Activated T-helper 1 cell treated with Interleukin-2 at 50 U/mL for 16 hours (primary cell): ENCODE data around the gene PSMD12.
A peak's percentile ranks its signal among the peaks of the same experiment; 100 is the strongest.

Experiments used
- DNase-seq: peaks from one replicate; pipeline ENCODE4 v3.0.0-alpha.2; 2020; ENCODE audit warnings: low read depth

Gene PSMD12

DNA sequence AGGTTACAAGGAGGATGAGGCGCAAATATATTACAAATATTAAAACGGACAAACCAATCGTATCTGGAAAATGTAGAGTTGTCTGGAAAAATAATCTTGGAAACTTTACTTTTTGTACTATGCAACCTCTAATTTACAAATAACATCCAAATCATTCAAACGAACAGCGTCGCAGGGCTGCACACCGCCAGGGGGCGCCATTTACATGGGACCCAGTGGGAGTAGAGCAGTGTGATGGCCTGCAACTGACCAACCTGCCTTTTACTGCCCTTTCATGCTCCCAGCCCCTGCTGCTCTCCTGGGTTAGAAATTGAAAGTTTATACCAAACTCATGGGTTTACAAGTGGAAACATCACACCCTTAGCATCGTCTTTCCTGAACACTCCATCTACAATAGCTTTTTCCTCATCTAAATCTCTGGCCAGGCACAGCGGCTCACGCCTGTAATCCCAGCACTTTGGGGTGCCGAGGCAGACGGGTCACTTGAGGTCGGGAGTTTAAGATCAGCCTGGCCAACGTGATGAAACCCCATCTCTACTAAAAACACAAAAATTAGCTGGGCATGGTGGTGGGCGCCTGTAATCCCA is 20.7 kb upstream of the PSMD12 start:
- peak; percentile 47 for DNase-seq

DNA sequence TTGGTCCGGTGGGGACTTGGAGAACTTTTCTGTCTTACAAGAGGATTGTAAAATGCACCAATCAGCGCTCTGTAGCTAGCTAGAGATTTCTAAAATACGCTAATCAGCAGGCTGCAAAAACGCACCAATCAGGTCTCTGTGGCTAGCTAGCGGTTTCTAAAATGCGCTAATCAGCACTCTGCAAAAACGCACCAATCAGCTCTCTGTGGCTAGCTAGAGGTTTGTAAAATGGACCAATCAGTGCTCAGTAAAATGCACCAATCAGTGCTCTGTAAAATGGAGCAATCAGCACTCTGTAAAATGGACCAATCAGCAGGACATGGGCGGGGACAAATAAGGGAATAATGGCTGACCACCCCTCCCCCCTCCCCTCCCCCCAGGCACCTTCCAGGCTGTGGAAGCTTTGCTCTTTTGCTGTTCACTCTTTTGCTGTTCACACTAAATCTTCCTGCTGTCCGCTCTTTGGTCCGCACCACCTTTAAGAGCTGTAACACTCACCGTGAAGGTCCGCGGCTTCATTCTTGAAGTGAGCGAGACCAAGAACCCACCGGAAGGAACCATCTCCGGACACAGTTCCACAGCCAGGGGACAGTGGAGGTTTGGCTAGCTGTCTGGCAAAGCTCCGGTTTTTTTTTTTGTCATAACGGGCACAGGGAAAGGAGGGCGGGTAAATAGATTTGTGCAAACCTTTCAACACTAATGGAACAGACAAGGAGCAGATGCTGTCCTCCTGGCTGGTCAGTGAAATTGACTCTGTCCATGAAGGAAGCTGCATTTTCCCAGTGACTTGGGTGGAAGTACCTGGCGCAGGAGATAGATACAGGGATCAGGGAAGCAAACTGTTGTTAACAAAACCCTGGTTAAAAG is 19.0 kb upstream of the PSMD12 start:
- no peak for DNase-seq

DNA sequence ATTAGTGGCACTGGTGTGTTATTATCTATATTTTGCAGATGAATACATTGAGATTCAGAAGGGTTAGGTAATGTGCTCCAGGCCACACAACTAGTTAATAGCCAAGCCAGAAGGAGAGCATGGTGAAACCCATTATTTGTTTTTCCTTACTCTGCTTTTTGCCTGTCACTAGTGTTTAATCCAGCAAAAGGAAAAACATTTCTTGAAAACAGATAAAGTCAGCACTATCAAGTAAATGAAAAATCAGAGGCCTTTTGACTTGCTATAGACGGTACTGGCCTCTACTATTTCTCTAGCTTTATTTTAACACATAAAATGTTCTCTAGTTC is 15.5 kb upstream of the PSMD12 start:
- no peak for DNase-seq

DNA sequence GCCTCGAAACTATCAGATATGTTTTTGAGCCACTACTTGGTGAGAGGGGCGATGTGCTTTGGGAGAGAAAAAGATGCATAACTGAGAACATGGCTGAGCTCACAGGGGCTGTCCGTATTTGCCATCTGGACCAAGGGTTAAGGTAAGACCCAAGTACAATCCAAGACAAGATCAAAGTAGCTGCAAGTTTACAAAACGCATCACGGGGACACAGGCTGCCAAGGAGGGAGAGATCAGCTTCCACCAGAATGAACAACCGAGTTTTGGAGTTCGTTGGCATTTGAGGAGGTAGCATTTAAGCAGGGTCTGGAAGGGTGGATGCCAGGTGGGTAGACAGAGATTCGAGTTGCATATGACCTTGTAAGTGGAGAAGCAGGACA is 12.9 kb upstream of the PSMD12 start:
- no peak for DNase-seq

DNA sequence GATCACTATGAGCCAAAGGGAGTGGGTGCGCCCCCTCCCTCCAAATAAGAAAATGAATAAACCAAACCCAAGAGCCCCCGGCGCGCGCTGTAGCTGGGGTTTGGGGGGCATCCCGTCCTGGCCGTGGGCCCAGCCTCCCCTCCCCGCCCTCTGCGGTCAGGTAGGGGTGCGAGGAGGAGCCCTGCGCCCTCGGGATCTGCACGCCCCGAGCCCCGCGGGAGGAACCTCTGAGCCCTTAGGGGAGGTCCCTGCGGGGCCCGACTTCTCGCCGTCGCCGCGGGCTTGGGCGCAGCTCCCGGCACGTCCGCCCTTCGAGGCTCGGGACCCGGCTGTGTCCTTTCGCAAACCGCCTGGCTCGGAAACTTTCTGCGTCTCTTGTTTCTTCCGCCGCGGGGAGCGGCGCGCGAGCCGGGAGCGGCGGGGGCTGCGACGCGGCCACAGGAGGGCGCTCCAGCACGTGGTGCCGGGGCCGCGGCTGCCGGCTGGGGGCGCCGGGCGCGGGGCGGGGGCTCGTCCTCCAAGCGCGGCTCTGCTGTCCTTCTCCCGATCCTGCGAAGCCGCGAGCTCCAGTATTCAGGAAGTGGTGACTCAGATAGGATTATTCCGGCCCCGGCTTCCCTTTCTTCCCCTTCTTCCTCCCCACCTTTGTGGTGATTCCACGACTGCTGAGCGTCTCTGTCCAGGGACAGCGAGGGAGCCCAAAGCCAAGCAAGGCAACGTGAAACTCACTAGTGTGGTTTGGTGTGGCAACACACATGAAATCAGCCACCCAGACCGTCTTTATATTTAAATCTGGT is 12.3 kb upstream of the PSMD12 start:
- DNase-seq, result peak; percentile 74

DNA sequence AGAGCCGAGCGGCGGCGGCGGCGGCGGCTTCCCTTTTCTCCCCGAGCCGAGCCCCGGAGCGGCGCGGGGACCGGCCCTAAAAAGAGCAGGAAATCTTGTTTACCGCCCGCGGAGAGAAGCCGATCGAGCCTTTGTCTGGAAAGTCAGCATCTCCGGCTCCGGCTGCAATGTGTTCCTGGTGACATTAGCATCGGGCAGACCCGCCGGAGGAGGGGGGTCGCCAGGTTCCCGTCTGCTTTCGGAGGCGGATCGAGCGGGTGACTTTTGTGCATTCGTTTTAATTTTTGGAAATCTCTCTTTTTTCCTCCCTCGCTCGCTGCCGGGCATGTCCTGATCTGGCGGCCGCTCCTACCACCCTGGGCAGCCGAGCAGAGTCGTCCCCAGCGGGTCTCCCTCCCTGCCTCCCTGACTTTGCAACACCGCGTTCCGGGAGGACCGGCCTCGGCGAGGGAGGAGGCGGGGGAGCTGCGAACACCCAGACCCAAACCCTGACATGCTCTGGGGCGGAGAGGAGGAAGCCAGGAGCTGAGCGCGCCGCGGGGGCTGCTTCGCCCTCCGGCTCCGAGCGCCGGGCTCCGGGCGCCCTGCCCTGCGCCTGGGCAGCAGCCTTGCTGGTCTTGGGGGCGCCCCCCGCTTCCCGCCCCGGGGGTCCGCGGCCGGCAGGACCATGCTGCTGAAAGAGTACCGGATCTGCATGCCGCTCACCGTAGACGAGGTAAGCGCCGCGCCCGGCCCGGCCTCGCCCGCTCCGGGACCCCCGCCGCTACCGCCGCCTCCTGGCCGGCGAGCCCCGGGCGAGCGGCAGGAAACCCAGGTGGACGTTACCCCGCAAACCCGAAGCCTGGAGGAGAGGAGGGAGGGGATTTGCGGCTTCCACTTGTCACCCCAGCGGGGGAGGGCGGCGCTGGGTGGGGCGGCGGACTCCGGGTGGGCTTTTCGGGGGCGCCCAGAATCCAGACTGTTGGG is 11.4 kb upstream of the PSMD12 start:
- DNase-seq, result peak; percentile 39

DNA sequence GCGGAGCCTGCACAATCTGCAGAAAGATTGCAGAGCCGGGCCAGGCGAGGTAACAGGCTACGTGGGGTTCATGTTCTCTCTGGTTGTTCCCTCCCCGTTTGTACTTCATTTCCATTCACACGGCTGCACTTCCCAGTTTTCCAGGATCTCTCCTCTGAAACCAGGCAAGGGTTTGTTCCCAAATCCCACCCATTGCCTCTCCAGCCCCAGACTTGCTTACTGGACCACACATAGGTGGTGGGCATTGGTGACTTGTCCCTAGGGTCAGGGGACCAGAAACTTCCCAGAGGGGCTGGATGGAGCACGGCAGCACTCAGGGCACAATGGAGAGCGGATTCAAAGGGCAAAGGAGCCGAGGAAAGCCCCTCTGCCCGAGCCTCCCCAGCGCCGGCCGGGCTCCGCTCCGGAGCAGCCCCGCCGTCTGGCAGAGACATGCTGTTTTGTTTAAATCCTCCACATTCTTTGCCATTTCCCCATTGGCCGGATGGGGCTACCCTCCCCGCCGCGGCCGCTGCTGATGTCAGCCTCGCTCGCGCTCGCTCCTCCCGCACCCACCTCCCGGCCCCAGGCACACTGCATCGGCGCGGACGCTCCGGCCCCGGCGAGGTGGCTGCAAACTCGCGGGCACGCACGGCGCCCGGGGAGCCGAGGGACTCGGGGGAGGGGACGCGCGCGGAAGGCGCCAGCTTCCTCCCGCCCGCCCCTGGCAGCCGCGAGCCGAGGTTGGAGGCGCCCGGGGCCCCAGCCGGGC is 10.5 kb upstream of the PSMD12 start, which contains the start of gene PITPNC1:
Gene PITPNC1 (plus strand): TSS at position 545 of the 751 bp plus-strand sequence.
- peak; percentile 79 for DNase-seq

DNA sequence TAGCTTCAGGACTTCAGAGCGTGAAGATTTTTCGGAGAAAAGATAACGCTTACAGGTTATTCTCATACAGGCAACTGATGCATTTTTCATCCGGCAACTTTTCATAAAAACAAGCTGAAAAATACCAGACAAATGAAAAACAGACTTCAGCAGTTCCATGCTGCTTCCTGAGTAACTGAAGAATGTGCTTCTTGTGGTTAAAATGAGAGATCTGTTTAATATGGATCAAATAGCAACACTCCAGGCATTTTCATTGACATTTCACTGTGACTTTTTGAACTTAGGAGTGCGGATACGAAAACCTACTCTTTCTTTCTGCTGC is 10.0 kb upstream of the PSMD12 start:
- no peak for DNase-seq

DNA sequence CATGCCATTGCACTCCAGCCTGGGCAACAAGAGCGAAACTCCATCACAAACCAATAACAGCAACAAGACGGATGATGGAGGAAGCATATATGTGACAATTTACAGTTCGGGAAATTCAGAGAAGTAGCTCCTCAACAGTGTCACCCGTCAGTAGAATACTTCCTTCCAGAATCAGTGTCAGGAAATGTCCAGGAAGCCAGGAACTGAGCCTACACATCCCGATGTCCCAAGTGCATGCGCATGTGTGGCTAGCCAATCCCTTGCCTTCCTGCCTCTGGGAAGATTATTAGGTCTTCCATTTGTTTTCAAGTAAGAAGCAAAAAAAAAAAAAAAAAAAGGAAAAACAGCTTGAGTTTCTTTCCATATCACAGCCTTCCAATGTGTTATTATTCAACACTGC is 9.3 kb upstream of the PSMD12 start:
- DNase-seq, result no peak

DNA sequence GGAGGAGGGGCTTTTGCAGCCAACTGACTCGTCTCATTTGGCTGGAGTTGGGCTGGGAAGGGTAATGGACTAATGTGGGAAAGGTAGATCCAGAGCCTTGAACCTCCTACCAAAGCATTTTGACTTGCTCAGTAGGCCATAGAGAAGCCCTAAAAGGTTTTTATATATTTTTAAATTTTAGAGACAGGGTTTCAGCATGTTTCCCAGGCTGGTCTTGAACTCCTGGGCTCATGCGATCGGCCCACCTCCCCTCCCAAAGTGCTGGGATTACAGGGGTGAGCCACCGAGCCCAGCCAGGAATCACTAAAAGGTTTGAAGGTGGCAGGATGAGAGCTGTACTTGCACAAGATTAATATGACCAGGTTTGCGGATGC is 8.7 kb upstream of the PSMD12 start:
- no peak for DNase-seq

DNA sequence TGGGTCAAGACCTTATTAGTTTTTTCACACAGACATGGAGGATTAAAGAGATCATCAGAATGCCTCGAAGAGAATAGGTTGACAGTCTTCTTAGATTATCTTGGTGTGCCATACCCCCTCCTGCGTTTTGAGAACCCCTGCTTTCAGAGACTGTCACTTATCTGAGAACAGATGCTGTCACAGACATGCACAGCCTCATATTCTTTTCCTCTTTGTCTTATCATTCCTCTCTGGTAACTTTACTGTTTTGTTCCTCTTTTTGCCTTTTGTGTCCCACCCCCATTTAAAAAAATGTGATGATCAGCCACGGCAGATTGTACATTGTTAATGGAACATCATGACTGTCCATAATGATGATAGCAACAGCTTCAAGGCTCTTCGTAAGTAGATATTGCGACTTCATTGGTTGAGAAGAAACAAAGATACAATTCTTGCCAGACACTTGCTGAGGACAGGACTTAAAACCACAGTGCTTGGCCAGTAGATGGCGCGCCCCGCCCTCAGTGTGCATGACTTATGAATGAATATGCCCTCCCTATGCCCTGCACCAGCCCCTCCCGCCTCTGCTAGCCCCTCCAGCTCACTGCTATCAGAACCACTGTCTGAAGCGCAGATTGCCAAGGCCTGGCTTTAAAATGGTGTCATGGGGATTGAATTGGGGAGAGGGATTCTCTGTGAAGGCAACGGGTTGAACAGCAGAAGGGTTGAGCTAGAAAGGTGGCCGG is 8.1 kb upstream of the PSMD12 start:
- DNase-seq, result peak; percentile 76

DNA sequence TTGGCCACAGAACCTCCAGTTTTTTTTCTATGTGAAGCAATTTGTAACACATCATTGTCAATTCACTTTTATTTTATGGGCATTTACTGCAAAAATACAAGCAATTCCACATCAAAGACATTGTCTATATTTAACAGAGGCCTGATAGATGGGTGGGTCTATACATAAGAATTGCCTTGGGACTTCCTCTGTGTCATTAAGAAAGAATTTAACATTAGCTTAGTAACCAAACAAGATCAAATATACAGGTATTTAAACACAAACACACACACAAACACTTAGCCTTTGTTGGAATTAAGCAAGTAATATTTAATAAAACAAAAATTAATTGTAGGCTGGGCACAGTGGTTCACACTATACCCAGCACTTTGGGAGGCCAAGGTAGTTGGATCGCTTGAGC is 6.4 kb upstream of the PSMD12 start:
- no peak for DNase-seq

DNA sequence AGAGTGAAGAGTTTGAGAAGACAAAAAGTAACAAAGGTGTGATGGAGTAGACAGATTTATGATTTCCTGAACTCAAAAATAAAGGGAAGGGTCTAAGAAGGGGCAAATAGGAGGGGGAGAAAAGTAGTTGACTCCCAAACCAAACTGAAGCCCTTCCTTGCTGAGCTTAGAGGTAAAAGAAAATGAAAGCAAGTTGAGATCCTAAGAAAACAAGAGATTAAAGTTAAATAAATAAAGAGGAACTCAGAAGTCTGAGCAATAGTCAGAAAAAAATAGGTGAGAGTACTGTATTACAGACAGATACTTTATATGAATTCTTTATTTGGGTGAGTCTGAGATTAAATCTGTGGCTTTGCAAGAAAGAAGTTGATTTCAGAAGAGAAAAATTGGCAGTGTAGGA is 3.3 kb upstream of the PSMD12 start:
- no peak for DNase-seq

DNA sequence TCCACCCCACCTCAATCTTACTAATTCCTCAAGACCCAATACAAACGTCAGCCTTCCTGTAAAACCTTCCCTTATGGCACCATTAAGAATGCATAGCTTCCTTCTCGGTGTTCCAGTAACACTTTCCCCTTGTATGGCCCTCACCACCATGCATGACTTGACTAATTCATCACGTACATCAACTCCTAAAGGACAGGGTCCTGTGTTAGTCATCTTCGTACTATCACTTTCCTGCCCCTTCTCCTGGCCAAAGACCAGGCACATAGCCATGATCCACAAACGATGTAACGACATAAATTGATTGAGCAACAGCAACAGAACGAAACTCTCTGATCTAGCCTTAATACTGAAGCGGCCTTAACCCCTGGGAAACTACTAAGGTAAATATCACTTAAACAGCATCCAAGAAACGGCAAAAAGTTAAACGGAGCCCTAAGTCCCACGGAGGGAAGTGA is 612 bp downstream of the PSMD12 start:
- no peak for DNase-seq

DNA sequence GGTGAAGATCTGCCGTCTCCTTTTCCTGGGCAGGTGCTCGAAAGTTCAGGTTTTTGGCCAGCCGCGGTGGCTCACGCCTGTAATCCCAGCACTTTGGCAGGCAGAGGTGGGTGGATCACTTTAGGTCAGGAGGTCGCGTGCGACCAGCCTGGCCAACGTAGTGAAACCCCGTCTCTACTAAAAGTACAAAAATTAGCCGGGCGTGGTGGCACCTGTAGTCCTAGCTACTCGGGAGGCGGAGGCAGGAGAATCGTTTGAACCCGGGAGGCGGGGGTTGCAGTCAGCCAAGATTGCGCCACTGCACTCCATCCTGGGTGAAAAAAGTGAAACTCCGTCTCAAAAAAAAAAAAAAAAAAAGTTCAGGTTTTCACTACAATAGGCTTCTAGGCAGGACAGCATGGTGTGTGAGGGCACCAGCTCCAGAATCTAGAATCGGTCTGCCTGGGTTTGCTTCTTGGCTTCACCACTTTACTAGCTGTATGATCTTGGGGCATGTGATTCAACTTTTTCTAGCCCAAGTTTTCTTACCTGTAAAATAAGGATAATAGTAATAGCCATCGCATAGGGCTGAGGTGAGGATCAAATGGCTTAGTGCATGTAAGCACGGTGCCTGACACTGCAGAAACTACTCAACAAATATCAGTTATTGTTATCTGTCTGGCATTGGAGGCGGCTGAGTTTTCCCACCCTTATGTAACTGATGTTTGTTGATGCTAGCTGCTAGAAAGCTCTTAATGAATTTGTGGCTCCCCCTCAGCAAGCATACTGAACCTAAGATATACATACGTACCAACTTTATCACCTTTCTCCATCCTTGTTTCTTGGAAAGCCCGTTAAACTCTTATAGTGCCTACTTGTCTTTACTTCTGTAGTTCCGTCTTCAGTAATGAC is 1.3 kb downstream of the PSMD12 start:
- DNase-seq, result no peak

DNA sequence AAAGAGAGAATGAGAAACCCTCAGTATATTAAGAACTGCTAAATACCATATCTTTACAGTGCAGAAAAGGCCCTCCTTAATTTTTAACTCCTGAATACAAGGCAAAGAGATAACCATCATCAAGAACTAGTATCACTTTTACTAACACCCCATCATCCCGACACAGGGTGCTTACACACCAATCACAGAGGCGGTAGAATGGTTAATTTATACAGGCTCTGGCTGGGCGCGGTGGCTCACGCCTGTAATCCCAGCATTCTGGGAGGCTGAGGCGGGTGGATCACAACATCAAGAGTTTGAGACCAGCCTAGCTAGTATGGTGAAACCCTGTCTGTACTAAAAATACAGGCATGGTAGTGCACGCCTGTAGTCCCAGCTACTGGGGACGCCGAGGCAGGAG is 4.2 kb downstream of the PSMD12 start:
- DNase-seq, result no peak

DNA sequence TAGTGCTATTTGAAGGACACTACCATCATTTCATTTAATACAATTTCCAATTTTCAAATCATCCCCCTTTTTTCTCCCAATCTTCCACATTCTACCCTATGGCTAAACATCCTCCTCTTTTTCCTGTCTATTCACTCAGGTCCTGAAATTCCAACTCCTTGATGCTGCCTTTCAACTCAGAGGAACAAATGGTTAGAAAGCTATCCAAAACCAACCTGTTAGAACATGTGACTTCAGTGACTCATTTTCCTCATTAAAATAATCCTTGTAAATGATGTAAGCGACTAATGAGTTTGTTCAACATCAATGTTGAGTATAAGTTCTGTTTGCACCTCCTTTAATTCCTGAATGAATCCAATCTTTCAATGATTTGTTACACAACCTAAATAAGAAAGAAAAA is 5.5 kb downstream of the PSMD12 start:
- DNase-seq, result no peak

DNA sequence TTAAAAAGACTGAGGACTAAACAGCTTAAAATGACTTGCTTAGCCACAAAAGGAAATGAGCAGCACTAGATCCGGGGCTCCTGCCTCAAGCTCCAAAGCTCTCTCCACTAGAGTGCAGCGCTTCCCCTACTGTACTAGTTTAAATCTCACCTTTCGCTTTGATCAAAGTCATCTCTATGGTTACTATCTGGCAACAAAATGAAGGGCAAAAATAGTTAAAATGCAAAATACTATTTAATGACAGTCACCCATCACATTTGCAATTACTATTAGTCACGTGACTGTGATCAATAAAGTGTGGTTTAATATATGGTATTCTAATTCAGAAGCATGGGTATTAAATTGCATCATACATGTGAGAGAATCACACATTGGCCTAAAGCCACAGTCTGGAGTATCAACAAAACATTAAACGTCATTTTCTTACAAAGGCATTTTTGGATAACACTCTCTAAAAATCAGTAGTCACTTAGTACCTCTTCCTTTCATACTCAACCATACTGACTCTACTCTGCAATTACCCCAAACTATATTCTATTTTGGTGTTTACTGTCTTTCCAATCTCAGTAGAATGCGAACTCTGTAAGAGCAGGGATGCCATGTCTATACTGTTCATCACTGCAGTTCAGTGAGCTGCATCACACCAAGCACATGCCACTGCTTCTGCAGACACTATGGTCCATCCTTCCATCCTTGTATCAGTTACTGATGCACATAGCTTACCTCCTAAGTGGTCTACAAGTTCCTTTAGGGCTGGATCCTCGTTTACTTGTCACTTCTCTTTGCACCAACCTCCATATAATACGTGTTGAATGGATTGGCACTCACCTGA is 6.2 kb downstream of the PSMD12 start:
- peak; percentile 24 for DNase-seq

DNA sequence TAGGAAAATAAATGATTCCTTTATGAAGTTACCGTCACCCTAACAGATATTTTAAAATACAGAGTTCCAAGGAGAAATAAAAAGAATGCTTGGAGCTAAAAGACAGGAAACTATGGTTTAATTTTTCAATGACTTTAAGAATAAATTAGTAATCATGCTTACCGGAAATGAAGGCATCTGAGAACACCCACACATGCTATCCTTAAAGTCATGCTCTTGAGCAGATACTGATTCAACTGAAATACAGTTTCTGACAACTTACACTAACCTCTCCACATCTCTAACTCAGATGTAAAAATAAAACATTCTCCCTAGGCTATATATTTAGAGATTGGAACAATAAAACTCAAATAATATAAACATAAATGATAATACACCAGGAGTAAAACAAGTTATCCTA is 7.8 kb downstream of the PSMD12 start:
- no peak for DNase-seq
